ENCODE data around the gene DNAJC11. TPM values are rescaled to one million over a fixed set of nuclear protein-coding genes. Genes with fewer than 3 reads are reported as not detected.

DNAJC11 gene
- total RNA-seq, 3 donors from 2014 or later (not counting 1 experiment from before 2014, with no cell fraction given): 28.7 to 40.1 (median 36.2) TPM

GRCh38 chr1:6619045-6619444 lies 82.6 kb downstream of the DNAJC11 start:
- no peak overlapping the region for H3K4me3 Mint-ChIP-seq
- no peak overlapping the region for H3K27ac ChIP-seq (ENCODE audit: low read length)
- no peaks in the 10 kb centered on the region for H3K36me3 Mint-ChIP-seq
- WGBS (ENCODE audit: insufficient coverage): 96% methylated on average over 4 of the region's 4 CpGs
- H3K36me3 ChIP-seq (ENCODE audit: control insufficient read depth, insufficient read depth, low read length): peaks cover 9% of the 10 kb centered on the region
- H3K4me1 Mint-ChIP-seq: peaks cover 0 to 7% of the 10 kb centered on the region in 2 donors
- H3K27me3 ChIP-seq (ENCODE audit: control insufficient read depth, insufficient read depth, low read length): no peaks in the 10 kb centered on the region
- peaks cover 7% of the 10 kb centered on the region for H3K4me1 ChIP-seq (ENCODE audit: control insufficient read depth, insufficient read depth, low read length)
- H3K27me3 Mint-ChIP-seq (ENCODE audit: low read depth in 2 of 2): no peaks in the 10 kb centered on the region
- H3K9me3 ChIP-seq (ENCODE audit: control insufficient read depth, insufficient read depth, low read length): no peaks in the 10 kb centered on the region
- DNase-seq (no peak), ATAC-seq (no peak)
- H3K9me3 Mint-ChIP-seq: no peaks in the 10 kb centered on the region
- TF ChIP-seq CTCF (IDR thresholded peaks at IDR 0.05): no peak
- intact Hi-C loops (cut with micrococcal nuclease): no loop called here
- no peak overlapping the region for H3K4me3 ChIP-seq (ENCODE audit: low read length)
- no peak overlapping the region for H3K27ac Mint-ChIP-seq

GRCh38 chr1:6614929-6615785 lies 86.5 kb downstream of the DNAJC11 start:
- Mint-ChIP-seq H3K4me1 (peaks cover 7 to 14% of the 10 kb centered on the region in 2 donors), H3K27ac (peak overlapping the region in 1 of 2 donors; percentile 41), H3K4me3 (peak overlapping the region; percentile 81), H3K36me3 (no peaks in the 10 kb centered on the region), H3K9me3 (no peaks in the 10 kb centered on the region), H3K27me3 (ENCODE audit: low read depth in 2 of 2) (no peaks in the 10 kb centered on the region)
- peak; percentile 28 to 30 for DNase-seq
- peak overlapping the region; percentile 34 for H3K4me3 ChIP-seq (ENCODE audit: low read length)
- no peaks in the 10 kb centered on the region for H3K9me3 ChIP-seq (ENCODE audit: control insufficient read depth, insufficient read depth, low read length)
- ATAC-seq: no peak
- WGBS (ENCODE audit: insufficient coverage): 5% methylated on average over 82 of the region's 82 CpGs
- H3K36me3 ChIP-seq (ENCODE audit: control insufficient read depth, insufficient read depth, low read length): peaks cover 3% of the 10 kb centered on the region
- peaks cover 17% of the 10 kb centered on the region for H3K4me1 ChIP-seq (ENCODE audit: control insufficient read depth, insufficient read depth, low read length)
- H3K27ac ChIP-seq (ENCODE audit: low read length): no peak overlapping the region
- no peaks in the 10 kb centered on the region for H3K27me3 ChIP-seq (ENCODE audit: control insufficient read depth, insufficient read depth, low read length)
- intact Hi-C loops (cut with micrococcal nuclease): no loop called here
- no peak for TF ChIP-seq CTCF (IDR thresholded peaks at IDR 0.05)

GRCh38 chr1:6614019-6614928 lies 87.3 kb downstream of the DNAJC11 start:
- peak overlapping the region; percentile 81 for H3K4me3 Mint-ChIP-seq
- peaks cover 7 to 14% of the 10 kb centered on the region in 2 donors for H3K4me1 Mint-ChIP-seq
- no peak overlapping the region for H3K27ac ChIP-seq (ENCODE audit: low read length)
- WGBS (ENCODE audit: insufficient coverage): under 1% methylated on average over 97 of the region's 117 CpGs
- no peak overlapping the region for H3K27ac Mint-ChIP-seq
- no peaks in the 10 kb centered on the region for H3K9me3 Mint-ChIP-seq
- H3K36me3 ChIP-seq (ENCODE audit: control insufficient read depth, insufficient read depth, low read length): no peaks in the 10 kb centered on the region
- H3K4me1 ChIP-seq (ENCODE audit: control insufficient read depth, insufficient read depth, low read length): peaks cover 17% of the 10 kb centered on the region
- DNase-seq: peak; percentile 43 to 65
- intact Hi-C loops (cut with micrococcal nuclease): no loop called here
- no peaks in the 10 kb centered on the region for H3K9me3 ChIP-seq (ENCODE audit: control insufficient read depth, insufficient read depth, low read length)
- H3K27me3 Mint-ChIP-seq (ENCODE audit: low read depth in 2 of 2): no peaks in the 10 kb centered on the region
- H3K27me3 ChIP-seq (ENCODE audit: control insufficient read depth, insufficient read depth, low read length): no peaks in the 10 kb centered on the region
- TF ChIP-seq CTCF (IDR thresholded peaks at IDR 0.05): no peak
- peak in 1 of 3 donors; percentile 5 for ATAC-seq
- H3K4me3 ChIP-seq (ENCODE audit: low read length): peak overlapping the region; percentile 34
- no peaks in the 10 kb centered on the region for H3K36me3 Mint-ChIP-seq

Data from natural killer cell (primary cell).